Measurements from ENCODE around the gene CKAP2.
"Not testable (repeated sequence)": the region's sequence is repeated elsewhere in the genome, so short reads cannot be mapped to it uniquely, and the experiment has no call there.

CKAP2 gene

DNA sequence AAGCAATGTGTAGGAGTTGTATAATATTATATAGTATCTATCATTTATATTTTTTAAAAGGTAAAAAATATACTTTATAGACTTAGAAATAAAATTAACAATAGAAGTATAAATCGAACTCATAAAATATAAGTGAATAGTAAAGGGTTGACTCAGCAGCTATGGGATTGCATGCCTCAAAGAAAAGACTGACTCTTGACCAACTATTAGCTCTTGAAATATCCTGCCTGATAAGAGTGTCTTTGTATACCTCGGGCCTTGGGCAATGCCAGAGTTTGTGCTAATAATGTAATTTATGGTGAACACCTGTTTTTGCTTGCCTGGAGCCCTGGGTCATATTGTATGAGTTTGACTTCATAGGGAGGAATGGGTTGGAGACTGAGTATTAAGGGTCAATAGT is 31.8 kb downstream of the CKAP2 start:
- DNase-seq; H3K4me1 Mint-ChIP-seq (ENCODE audit: low read depth); H3K27ac Mint-ChIP-seq; H3K4me3 Mint-ChIP-seq; H3K9me3 Mint-ChIP-seq; H3K27me3 Mint-ChIP-seq; H3K36me3 Mint-ChIP-seq (ENCODE audit: low read depth): not testable (repeated sequence)

DNA sequence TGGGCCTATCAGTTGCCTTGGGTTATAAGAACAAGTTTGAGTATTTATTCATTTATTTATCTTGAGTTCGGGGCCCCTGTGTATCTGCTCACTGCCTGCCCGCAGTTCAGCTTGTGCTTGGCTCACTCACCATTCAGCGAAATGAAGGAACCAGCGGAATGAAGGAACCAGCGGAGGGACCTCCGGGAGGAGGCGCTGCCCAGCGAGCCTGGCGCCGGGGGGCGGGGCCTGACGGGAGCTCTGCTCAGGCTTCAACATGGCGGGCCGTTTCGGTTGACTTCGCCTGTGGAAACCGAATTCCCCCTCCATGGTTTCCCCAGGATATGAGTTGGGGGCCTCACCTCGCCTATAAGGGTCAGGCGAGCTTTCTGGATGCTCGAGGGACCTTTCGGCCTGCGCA is 33.5 kb downstream of the CKAP2 start:
- H3K4me3 Mint-ChIP-seq; H3K4me1 Mint-ChIP-seq (ENCODE audit: low read depth); H3K9me3 Mint-ChIP-seq: not testable (repeated sequence)

DNA sequence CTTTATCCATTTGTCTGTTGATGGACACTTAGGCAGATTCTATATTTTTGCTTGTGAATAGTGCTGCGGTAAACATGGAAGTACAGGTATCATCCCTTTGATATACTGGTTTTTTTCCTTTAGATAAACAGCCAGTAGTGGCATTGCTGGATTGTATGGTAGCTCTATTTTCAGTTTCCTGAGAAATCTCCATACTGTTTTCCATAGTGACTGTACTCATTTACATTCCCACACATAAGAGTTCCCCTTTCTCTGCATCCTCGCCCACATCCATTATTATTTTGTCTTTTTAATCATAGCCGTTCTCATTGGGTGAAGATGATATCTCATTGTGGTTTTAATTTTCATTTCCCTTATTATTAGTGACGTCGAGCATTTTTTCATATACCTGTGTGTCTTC is 35.7 kb downstream of the CKAP2 start:
- not testable (repeated sequence) for DNase-seq; H3K9me3 Mint-ChIP-seq; H3K27me3 Mint-ChIP-seq; H3K27ac Mint-ChIP-seq; H3K4me1 Mint-ChIP-seq (ENCODE audit: low read depth); H3K36me3 Mint-ChIP-seq (ENCODE audit: low read depth); H3K4me3 Mint-ChIP-seq

More for the DNA sequence above, 33.5 kb downstream of the CKAP2 start:
- H3K27ac Mint-ChIP-seq; H3K27me3 Mint-ChIP-seq; DNase-seq; H3K36me3 Mint-ChIP-seq (ENCODE audit: low read depth): not testable (repeated sequence)

DNA sequence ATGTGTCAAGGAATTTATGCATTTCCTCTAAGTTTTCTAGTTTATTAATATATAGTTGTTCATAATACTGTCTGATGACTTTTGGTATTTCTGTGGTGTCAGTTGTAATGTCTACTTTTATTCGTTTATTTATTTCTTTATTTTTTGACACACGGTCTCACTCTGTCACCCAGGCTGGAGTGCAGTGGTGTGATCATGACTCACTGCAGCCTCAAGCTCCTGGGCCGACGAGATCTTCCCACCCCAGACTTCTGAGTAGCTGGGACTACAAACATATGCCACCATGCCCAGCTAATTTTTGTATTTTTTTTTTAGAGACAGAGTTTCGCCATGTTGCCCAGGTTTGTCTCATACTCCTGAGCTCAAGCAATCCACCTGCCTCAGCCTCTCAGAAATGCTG is 39.0 kb downstream of the CKAP2 start:
- not testable (repeated sequence) for H3K27me3 Mint-ChIP-seq; H3K9me3 Mint-ChIP-seq; H3K27ac Mint-ChIP-seq; H3K36me3 Mint-ChIP-seq (ENCODE audit: low read depth); H3K4me3 Mint-ChIP-seq; H3K4me1 Mint-ChIP-seq (ENCODE audit: low read depth); DNase-seq

DNA sequence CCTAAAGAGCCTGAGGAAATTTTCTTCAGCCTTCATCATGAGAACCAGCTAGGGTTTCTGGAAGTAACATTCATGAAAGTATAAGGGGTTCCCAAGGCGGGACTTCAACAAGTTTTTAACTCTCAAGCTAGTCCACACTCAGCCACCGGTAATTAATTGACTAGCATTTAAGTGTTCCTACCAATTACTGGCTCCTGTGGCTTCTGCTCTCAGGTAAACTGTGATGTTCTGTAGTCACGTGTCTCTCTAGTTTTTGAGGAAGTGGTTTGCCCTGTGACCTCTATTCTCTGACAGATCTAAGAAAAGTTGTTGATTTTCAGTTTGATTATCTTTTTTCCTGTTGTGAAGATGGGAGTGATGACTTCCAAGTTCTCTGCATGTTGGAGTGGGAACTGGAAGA is 42.7 kb downstream of the CKAP2 start:
- H3K36me3 Mint-ChIP-seq (ENCODE audit: low read depth); H3K4me3 Mint-ChIP-seq; DNase-seq; H3K27me3 Mint-ChIP-seq; H3K4me1 Mint-ChIP-seq (ENCODE audit: low read depth); H3K9me3 Mint-ChIP-seq; H3K27ac Mint-ChIP-seq: not testable (repeated sequence)

DNA sequence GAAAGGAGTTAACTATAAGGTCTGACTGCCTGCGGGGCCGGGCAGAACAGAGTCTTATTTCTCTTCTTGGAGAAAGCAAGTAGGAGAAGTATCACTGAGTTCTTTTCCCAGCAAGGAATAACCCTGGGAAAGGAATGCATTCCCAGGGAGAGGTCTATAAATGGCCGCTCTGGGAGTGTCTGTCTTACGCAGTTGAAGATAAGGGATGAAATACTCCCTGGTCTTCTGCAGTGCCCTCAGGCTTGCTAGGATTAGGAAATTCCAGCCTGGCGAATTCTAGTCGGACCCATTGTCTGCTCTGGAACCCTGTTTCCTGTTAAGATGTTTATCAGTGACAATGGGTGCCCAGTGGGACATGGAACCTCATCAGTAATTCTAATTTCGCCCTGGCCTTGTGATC is 47.0 kb downstream of the CKAP2 start:
- H3K27me3 Mint-ChIP-seq; H3K36me3 Mint-ChIP-seq (ENCODE audit: low read depth); H3K27ac Mint-ChIP-seq; H3K4me3 Mint-ChIP-seq; DNase-seq; H3K4me1 Mint-ChIP-seq (ENCODE audit: low read depth): not testable (repeated sequence)
- H3K9me3 Mint-ChIP-seq: peaks cover 18% of the 10 kb centered on the region

DNA sequence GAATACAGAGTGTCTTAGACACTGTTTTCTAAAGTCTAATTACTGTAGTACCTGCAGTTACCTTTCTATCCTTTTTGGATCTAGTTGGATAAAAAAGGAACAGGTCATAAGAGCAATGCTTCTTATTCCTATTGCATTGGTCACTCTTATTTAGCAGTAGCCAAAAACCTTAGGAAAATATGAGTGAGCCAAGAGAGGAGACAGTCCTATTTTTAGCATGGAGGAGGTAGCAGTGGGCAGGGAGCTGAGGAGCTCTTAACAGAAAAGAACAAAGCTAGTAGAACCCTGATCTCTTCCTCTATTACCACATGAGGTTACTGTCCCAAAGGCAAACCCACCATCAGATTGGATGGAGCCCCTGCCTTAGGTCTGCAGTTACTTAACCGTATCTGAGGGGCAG is 50.6 kb downstream of the CKAP2 start:
- H3K27ac Mint-ChIP-seq; H3K36me3 Mint-ChIP-seq (ENCODE audit: low read depth); DNase-seq; H3K27me3 Mint-ChIP-seq; H3K4me3 Mint-ChIP-seq; H3K4me1 Mint-ChIP-seq (ENCODE audit: low read depth): not testable (repeated sequence)
- H3K9me3 Mint-ChIP-seq: peaks cover 16% of the 10 kb centered on the region

DNA sequence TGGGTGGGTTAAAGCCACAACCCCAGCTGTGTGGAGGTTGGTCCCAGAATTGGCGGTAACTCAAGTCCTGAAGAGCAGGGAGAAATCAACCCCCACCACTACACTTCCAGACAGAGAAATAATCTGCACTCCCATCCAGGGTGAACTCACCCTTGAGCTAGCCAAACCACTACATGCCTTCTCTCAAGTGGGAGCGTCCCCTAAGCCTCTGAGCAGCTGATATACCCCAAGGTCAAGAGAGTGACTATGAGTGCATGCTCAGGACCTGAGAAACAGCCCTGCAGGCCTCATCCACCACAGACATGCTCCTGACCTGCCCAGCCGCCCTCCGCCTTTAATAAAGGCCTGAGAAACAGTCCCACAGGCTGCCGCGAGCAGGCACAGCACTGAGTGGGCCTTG is 54.3 kb downstream of the CKAP2 start:
- not testable (repeated sequence) for H3K27ac Mint-ChIP-seq; H3K4me3 Mint-ChIP-seq; H3K4me1 Mint-ChIP-seq (ENCODE audit: low read depth); H3K9me3 Mint-ChIP-seq; H3K27me3 Mint-ChIP-seq; H3K36me3 Mint-ChIP-seq (ENCODE audit: low read depth); DNase-seq

DNA sequence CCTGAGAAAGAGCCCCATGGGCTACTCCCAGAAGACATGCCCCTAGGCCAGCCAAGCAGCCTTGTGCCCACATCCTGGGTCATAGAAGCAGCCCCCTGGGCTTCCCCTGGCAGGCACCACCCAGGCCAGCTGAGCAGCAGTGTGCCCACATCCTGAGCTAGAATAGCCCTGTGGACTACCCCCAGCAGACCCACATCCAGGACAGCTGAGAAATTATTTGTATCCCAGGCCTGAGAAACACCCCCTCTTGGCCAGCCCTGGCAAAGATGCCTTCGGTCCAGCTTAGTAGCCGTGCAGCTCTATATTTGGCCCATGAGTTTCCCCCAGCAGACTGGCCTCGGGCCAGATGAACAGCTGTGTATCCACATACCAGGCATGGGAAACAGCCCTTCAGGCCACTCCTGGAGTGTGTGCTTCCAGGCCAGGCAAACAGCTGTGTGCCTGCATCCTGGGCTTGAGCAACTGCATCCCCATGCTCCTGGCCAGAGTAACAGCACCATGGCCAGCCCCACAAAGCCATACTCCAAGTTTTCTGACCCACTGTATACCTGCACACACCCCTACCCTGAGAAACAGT is 55.0 kb downstream of the CKAP2 start:
- H3K9me3 Mint-ChIP-seq; DNase-seq; H3K4me1 Mint-ChIP-seq (ENCODE audit: low read depth); H3K4me3 Mint-ChIP-seq; H3K27me3 Mint-ChIP-seq; H3K27ac Mint-ChIP-seq; H3K36me3 Mint-ChIP-seq (ENCODE audit: low read depth): not testable (repeated sequence)

DNA sequence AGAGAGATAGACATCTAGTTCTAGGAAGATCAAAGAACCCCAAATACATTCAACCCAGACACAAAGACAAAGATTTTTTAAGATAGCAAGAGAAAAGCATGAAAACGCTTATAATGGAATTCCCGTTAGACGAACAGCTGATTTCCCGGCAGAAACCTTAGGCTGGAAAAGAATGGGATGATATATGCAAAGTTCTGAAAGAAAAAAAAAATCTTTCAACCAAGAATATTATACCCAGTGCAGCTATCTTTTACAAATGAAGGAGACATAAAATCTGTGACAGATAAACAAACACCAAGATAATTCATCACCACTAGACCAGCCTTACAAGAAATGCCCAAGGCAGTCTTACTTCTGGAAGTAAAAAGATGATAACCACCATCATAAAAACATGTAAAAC is 56.3 kb downstream of the CKAP2 start:
- not testable (repeated sequence) for H3K36me3 Mint-ChIP-seq (ENCODE audit: low read depth); H3K27me3 Mint-ChIP-seq; H3K4me3 Mint-ChIP-seq; H3K9me3 Mint-ChIP-seq; H3K27ac Mint-ChIP-seq; H3K4me1 Mint-ChIP-seq (ENCODE audit: low read depth); DNase-seq

DNA sequence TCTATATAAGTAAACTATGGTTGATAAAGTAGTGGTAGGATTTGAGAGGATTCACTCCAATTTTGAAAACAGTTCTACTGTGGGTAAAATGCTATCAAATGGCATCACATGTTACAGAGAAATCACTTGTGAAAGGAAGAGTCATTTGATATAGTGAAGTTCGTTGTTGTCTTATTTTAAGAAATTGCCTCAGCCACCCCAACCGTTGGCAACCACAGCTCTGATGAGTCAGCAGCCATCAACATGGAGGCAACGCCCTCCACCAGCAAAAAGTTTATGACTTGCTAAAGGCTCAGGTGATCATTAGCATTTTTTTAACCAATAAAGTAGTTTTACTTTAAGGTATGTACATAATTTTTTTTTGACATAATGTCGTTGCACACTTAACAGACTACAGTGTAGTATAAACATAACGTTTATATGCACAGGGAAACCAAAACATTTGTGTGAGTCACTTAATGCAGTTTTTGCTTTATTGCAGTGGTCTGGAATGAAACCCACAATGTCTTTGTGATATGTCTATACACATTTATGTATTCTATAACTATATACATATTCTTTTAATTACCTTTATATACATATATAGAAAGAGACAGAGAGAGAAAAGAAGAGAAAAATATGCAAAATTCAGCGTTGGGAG is 58.8 kb downstream of the CKAP2 start:
- H3K36me3 Mint-ChIP-seq (ENCODE audit: low read depth); H3K27me3 Mint-ChIP-seq; H3K9me3 Mint-ChIP-seq; H3K4me3 Mint-ChIP-seq; H3K27ac Mint-ChIP-seq; DNase-seq; H3K4me1 Mint-ChIP-seq (ENCODE audit: low read depth): not testable (repeated sequence)

DNA sequence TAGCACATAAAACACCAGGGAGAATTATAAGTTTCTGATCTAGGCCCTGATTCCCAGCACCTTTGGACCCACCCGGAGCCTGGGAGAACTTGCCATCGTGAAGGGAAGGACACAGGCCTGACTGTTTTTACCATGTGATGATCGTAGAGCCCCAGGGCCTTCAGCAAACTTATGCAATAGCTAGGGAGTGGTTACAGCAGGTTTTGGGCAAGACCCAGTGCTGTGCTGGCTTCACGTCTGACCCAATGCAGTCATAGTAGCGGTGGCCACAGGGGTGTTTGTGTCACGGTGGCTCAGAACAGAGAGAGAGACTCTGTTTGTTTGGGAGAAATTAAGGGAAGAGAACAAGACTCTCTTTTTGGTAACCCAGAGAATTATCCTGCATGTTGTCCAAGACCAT is 68.0 kb downstream of the CKAP2 start:
- not testable (repeated sequence) for H3K4me1 Mint-ChIP-seq (ENCODE audit: low read depth); H3K4me3 Mint-ChIP-seq; H3K36me3 Mint-ChIP-seq (ENCODE audit: low read depth); H3K9me3 Mint-ChIP-seq; H3K27ac Mint-ChIP-seq; DNase-seq
- peaks cover 12% of the 10 kb centered on the region for H3K27me3 Mint-ChIP-seq
